Chondrocyte (in vitro differentiated cells): Measurements from ENCODE around the gene ZNF600. TPM values are rescaled to one million over a fixed set of nuclear protein-coding genes. Genes with fewer than 3 reads are reported as not detected.
A peak's percentile ranks its signal among the peaks of the same experiment; 100 is the strongest.
"Not testable (repeated sequence)": the region's sequence is repeated elsewhere in the genome, so short reads cannot be mapped to it uniquely, and the experiment has no call there.

ENCODE experiments used
- DNase-seq: peaks from one replicate; pipeline ENCODE4 v3.0.0; 2021; ENCODE audit warnings: mixed read lengths, low spot score
- H3K27ac Mint-ChIP-seq: one replicate; pipeline ENCODE4 v1.8.0; 2021; ENCODE audit warnings: mild to moderate bottlenecking, moderate library complexity, mixed read lengths; ENCODE audit not compliant: unreplicated experiment
- H3K27me3 Mint-ChIP-seq: 2 replicates; pipeline ENCODE4 v1.8.0; 2021; ENCODE audit warnings: low read depth, mixed read lengths
- H3K36me3 Mint-ChIP-seq: 2 replicates; pipeline ENCODE4 v1.8.0; 2021; ENCODE audit warnings: low read depth, mixed read lengths
- H3K4me1 Mint-ChIP-seq: 2 replicates; pipeline ENCODE4 v1.8.0; 2021; ENCODE audit warnings: low read depth, mild to moderate bottlenecking, mixed read lengths
- H3K4me3 Mint-ChIP-seq: one replicate; pipeline ENCODE4 v1.8.0; 2021; ENCODE audit warnings: mild to moderate bottlenecking, moderate library complexity, mixed read lengths; ENCODE audit not compliant: unreplicated experiment
- H3K9me3 Mint-ChIP-seq: 2 replicates; pipeline ENCODE4 v1.8.0; 2021; ENCODE audit warnings: low read depth, mixed read lengths
- total RNA-seq: library from RNA; stranded (reverse); gene quantifications from 3 replicates; pipeline ENCODE4 v1.2.1, GENCODE V29; 2021
- TF ChIP-seq, protein P1 (sequence below): fragments of 200-600 bp; sonication (generic); IDR thresholded peaks from 2 replicates; pipeline ENCODE4 v1.5.0; 2021; ENCODE audit warnings: antibody characterized with exemption, mild to moderate bottlenecking, moderate library complexity

Gene ZNF600
- total RNA-seq, 1 donor from 2014 or later = 8.3 TPM

DNA sequence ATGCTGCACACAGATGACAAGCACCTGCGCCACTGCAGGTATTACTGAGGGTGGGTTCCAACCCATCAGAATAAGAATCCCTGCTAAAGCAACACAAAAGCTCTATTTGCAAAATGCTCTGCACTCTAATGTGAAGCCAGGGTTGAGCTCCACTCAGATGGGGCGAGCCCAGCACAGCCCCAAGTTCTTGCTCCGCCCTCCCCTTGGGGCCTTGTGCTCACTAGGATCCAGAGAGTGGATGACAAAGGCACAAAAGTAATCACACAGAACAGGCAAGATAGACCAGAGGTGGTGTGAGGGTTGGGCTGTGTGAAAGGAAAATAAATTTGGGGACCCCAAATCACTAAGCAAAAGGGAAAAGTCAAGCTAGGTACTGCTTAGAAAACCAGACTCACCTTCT, 43.5 kb downstream of the ZNF600 start:
- TF ChIP-seq, protein P1, sequence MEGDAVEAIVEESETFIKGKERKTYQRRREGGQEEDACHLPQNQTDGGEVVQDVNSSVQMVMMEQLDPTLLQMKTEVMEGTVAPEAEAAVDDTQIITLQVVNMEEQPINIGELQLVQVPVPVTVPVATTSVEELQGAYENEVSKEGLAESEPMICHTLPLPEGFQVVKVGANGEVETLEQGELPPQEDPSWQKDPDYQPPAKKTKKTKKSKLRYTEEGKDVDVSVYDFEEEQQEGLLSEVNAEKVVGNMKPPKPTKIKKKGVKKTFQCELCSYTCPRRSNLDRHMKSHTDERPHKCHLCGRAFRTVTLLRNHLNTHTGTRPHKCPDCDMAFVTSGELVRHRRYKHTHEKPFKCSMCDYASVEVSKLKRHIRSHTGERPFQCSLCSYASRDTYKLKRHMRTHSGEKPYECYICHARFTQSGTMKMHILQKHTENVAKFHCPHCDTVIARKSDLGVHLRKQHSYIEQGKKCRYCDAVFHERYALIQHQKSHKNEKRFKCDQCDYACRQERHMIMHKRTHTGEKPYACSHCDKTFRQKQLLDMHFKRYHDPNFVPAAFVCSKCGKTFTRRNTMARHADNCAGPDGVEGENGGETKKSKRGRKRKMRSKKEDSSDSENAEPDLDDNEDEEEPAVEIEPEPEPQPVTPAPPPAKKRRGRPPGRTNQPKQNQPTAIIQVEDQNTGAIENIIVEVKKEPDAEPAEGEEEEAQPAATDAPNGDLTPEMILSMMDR = no peak
- no peaks in the 10 kb centered on the region for H3K9me3 Mint-ChIP-seq
- peaks cover 2% of the 10 kb centered on the region for H3K4me1 Mint-ChIP-seq
- no peaks in the 10 kb centered on the region for H3K27me3 Mint-ChIP-seq
- H3K36me3 Mint-ChIP-seq = no peaks in the 10 kb centered on the region
- DNase-seq = no peak
- no peak overlapping the region for H3K27ac Mint-ChIP-seq
- no peak overlapping the region for H3K4me3 Mint-ChIP-seq

DNA sequence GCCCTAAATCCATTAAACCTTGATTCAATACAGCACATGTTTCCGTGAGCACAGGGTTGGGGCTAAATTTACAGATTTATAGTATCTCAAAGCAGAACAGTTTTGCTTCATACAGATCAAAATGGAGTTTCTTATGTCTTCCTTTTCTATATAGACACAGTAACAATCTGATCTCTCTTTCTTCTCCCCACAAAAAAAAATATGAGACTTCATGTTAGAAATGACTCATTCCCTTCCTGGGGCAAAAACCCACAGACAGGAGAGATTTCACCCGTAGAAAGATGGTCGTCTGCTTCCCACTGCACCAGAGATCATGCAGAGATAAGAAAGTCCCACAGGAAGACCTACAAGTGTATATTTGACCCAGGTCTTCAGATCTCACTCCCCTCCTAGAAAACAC, 44.1 kb downstream of the ZNF600 start:
- H3K27me3 Mint-ChIP-seq = no peaks in the 10 kb centered on the region
- no peaks in the 10 kb centered on the region for H3K36me3 Mint-ChIP-seq
- H3K9me3 Mint-ChIP-seq = peaks cover under 1% of the 10 kb centered on the region
- no peak overlapping the region for H3K4me3 Mint-ChIP-seq
- TF ChIP-seq, protein P1 = no peak
- no peak for DNase-seq
- H3K27ac Mint-ChIP-seq = no peak overlapping the region
- peaks cover 2% of the 10 kb centered on the region for H3K4me1 Mint-ChIP-seq

DNA sequence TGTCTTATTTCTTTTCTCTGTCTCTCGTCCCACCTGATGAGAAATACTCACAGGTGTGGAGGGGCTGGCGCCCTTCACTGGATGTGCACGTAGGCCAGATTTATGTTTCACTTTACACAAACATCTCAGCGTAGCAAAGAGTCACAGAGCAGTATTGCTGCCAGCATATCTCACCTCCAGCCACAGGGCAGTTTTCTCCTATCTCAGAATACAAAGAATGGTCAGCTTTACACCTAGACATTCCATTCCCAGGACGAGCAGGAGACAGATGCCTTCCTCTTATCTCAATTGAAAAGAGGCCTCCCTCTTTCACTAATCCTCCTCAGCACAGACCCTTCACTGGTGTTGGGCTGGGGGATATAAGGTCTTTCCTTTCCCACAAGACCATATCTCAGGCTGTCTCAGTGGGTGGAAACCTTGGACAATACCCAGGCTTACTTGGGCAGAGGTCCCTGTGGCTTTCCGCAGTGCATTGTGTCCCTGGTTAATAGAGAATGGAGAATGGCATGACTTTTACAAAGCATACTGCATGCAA, 44.6 kb downstream of the ZNF600 start:
- H3K27ac Mint-ChIP-seq = no peak overlapping the region
- H3K4me1 Mint-ChIP-seq = peaks cover 2% of the 10 kb centered on the region
- no peak overlapping the region for H3K4me3 Mint-ChIP-seq
- H3K36me3 Mint-ChIP-seq = no peaks in the 10 kb centered on the region
- H3K9me3 Mint-ChIP-seq = peaks cover 3% of the 10 kb centered on the region
- H3K27me3 Mint-ChIP-seq = no peaks in the 10 kb centered on the region
- DNase-seq = no peak
- TF ChIP-seq, protein P1 = no peak

DNA sequence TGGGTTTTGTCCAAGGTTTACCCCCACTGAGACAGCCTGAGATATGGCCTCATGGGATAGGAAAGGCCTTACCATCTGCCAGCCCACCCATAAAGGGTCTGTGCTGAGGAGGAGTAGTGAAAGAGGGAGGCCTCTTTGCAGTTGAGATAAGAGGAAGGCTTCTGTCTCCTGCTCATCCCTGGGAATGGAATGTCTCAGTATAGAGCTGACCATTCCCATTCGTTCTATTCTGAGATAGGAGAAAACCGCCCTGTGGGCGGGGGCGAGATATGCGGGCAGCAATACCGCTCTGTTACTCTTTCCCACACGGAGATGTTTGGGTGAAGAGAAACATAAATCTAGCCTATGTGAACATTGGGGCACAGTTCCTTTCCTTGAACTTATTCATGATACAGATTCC, 45.2 kb downstream of the ZNF600 start:
- H3K4me1 Mint-ChIP-seq, H3K4me3 Mint-ChIP-seq, H3K36me3 Mint-ChIP-seq, H3K27ac Mint-ChIP-seq, H3K27me3 Mint-ChIP-seq, DNase-seq, H3K9me3 Mint-ChIP-seq: not testable (repeated sequence)

DNA sequence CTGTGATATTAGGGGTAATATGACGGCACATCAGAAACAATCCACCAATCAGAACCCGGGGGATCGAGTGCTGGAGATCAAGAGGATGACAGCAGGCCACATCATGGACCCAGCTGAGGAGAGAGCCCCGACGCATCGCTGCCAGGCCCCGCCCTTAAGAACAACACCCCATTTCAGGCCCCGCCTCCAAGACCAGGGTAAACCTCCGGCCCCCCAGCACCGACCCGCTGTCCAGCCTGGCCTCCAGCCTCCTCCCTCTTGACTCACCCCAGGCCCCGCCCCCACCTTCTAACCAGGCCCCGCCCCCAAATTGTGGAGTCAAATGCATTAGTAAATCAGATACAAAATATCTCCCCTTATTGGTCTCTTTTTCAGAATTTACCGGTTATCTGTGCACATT, 47.0 kb downstream of the ZNF600 start:
- peaks cover 3% of the 10 kb centered on the region for H3K9me3 Mint-ChIP-seq

DNA sequence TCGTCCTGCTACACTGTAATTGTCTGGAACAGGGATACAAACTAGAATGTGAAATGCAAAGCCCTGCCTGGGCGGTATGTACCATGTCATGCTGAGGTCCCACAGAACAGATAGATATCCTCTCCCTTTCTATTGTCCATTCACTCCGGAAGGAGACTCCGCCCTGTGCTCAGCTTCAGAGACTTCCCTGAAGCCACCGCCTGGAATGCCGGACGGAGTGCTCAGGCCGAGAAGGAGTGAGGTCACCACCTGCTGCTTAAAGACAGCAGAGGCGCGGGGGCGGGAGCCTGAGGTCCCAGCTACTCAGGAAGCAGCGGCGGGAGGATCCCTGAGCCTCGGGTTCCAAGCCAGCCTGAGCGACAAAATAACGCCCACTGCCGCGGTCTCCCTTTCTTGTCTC, 50.9 kb downstream of the ZNF600 start:
- peaks cover 24% of the 10 kb centered on the region for H3K4me1 Mint-ChIP-seq
- no peak for DNase-seq
- H3K27ac Mint-ChIP-seq = peak overlapping the region; percentile 96
- H3K36me3 Mint-ChIP-seq = no peaks in the 10 kb centered on the region
- H3K9me3 Mint-ChIP-seq = peaks cover 3% of the 10 kb centered on the region
- TF ChIP-seq, protein P1 = no peak
- peak overlapping the region; percentile 88 for H3K4me3 Mint-ChIP-seq
- H3K27me3 Mint-ChIP-seq = no peaks in the 10 kb centered on the region

More for the DNA sequence above, 47.0 kb downstream of the ZNF600 start:
- Mint-ChIP-seq H3K27ac (no peak overlapping the region), H3K4me3 (no peak overlapping the region), H3K36me3 (no peaks in the 10 kb centered on the region), H3K4me1 (peaks cover 14% of the 10 kb centered on the region), H3K27me3 (no peaks in the 10 kb centered on the region)
- TF ChIP-seq, protein P1 = no peak
- DNase-seq = no peak
